Sigmoid colon (tissue), 7 donors: Measurements from ENCODE around the gene PSPH. TPM values are rescaled to one million over a fixed set of nuclear protein-coding genes. Genes with fewer than 3 reads are reported as not detected.
"Not testable (repeated sequence)": the region's sequence is repeated elsewhere in the genome, so short reads cannot be mapped to it uniquely, and the experiment has no call there.

ENCODE experiments used
- DNase-seq: peaks from one replicate; pipeline ENCODE4 v3.0.0-alpha.2; 2019
- H3K27ac ChIP-seq, 4 donors: fragments of 200-600 bp; sonication (generic); one replicate each; pipeline ENCODE4 v1.5.1; 2016 to 2019; ENCODE audit warnings: mild to moderate bottlenecking in 1 of 4
- H3K27me3 ChIP-seq, 3 donors: fragments of 200-600 bp; sonication (generic); one replicate each; pipeline ENCODE4 v1.5.1; 2019; ENCODE audit warnings: mild to moderate bottlenecking in 1 of 3
- H3K36me3 ChIP-seq, 4 donors: fragments of 200-600 bp; sonication (generic); one replicate each; pipeline ENCODE4 v1.5.1; 2016 to 2019
- H3K4me1 ChIP-seq, 4 donors: fragments of 200-600 bp; sonication (generic); one replicate each; pipeline ENCODE4 v1.5.1; 2017 to 2019
- H3K4me3 ChIP-seq, 4 donors: fragments of 200-600 bp; sonication (generic); one replicate each; pipeline ENCODE4 v1.5.1; 2017 to 2019; ENCODE audit warnings: mild to moderate bottlenecking in 2 of 4, moderate library complexity in 1 of 4
- H3K9me3 ChIP-seq, 4 donors: fragments of 200-600 bp in 3 of 4; sonication (generic) in 3 of 4; one replicate each; pipeline versions ENCODE4 v1.5.1 to v1.6.1; 2013 to 2019
- CTCF ChIP-seq, 4 experiments: fragments of 450-650 bp in 3 of 4; fragments of 200-600 bp in 1 of 4; IDR thresholded peaks; one replicate each; pipeline ENCODE4 v1.5.1; 2016 to 2019; ENCODE audit warnings: antibody characterized with exemption in 4 of 4, mild to moderate bottlenecking in 3 of 4, moderate library complexity in 2 of 4
- EP300 ChIP-seq, 4 donors: sonication (generic); formaldehyde crosslinking; IDR thresholded peaks; one replicate each; pipeline ENCODE4 v1.6.1; 2017; ENCODE audit warnings: antibody characterized with exemption in 4 of 4
- POLR2A ChIP-seq, 2 donors: fragments of 450-650 bp; IDR thresholded peaks; one replicate each; pipeline ENCODE4 v1.6.1; 2016; ENCODE audit warnings: antibody characterized with exemption in 2 of 2, mild to moderate bottlenecking in 2 of 2, moderate library complexity in 2 of 2
- POLR2AphosphoS5 ChIP-seq, 4 donors: sonication (generic); formaldehyde crosslinking; IDR thresholded peaks; one replicate each; pipeline ENCODE4 v1.6.1; 2017; ENCODE audit warnings: antibody characterized with exemption in 4 of 4
- WGBS, 2 donors: extraction: QIAGEN DNeasy Blood & Tissue Kit; methylation state at CpG; one replicate each; pipeline ENCODE4 v1.1.7; 2013; 5-methylcytosine and 5-hydroxymethylcytosine counted together
- intact Hi-C: fragments of 100-400 bp; cut with DNase I; formaldehyde crosslinking; loops from one replicate; pipeline ENCODE4 v1.15.1; 2023
- polyA plus RNA-seq, 3 donors: library from polyadenylated mRNA; stranded (reverse); fragments of 200-250 nt; gene quantifications; one replicate each; pipeline ENCODE4 v1.2.3, GENCODE V29; 2013
- total RNA-seq, 4 donors: library from RNA; depleted of rRNA; stranded (reverse); fragments of >200 nt; gene quantifications; one replicate each; pipeline ENCODE4 v1.1.0, GENCODE V29; 2016
- donor health status: healthy with polysubstance abuse.
- donor health status: Bipolar disorder and iron deficiency.
- donor health status: healthy.

Gene PSPH
- total and polyA plus RNA-seq, 7 donors: 7.2 to 18.8 (median 7.6) TPM

- H3K9me3 ChIP-seq: no peaks in the 10 kb centered on the region
- 94 to 96% methylated on average over 8 of the region's 8 CpGs for WGBS, 2 donors
- peaks cover 0 to 9% (median 4%) of the 10 kb centered on the region in 4 donors for H3K4me1 ChIP-seq
- TF ChIP-seq EP300 (IDR thresholded peaks at IDR 0.05): no peak
- no peak for TF ChIP-seq POLR2AphosphoS5 (IDR thresholded peaks at IDR 0.05)
- no peak for TF ChIP-seq POLR2A (IDR thresholded peaks at IDR 0.05)
- TF ChIP-seq CTCF (IDR thresholded peaks at IDR 0.05): no peak
- no peak for DNase-seq
- no peak overlapping the region for H3K4me3 ChIP-seq
- no peaks in the 10 kb centered on the region for H3K27me3 ChIP-seq
- intact Hi-C loops: no loop called here
- H3K36me3 ChIP-seq: peaks cover 0 to 6% (median 0%) of the 10 kb centered on the region in 4 donors
- H3K27ac ChIP-seq: no peak overlapping the region
Measured at GRCh38 chr7:56030340-56030739, 20.9 kb downstream of the PSPH start.

DNA sequence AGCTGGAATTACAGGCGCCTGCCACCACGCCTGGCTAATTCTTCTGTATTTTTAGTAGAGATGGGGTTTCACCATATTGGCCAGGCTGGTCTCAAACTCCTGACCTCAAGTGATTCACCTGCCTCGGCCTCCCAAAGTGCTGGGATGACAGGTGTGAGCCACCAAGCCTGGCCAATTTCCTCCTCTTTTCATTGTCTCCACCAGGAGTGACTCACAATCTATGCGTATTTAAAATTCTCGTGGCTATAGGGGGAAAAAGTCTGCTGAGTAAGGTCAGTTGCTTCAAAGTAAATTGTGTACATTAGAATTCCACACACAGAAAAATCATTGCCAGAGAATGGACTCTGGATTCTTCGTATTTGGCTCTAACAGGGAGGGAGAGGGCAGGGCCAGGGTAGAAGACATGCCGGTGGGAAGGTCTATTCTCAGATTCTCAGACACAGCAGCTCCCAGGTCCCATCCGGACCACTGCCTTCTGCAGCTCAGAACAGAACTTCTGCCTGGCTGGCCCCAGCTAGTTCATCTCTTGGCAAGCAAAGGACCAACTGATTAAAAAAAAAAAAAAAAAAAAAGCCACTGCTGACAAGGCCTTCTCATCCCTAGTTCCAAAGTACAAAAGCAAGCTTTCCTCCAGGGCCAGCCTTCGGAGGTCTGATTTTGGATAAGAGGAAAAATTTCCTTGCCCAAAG lies 22.2 kb downstream of the PSPH start:
- no peak overlapping the region for H3K27ac ChIP-seq
- no peak for DNase-seq
- peaks cover 0 to 9% (median 4%) of the 10 kb centered on the region in 4 donors for H3K4me1 ChIP-seq
- no peak overlapping the region for H3K4me3 ChIP-seq
- WGBS, 2 donors: 38 to 78% methylated on average over 9 of the region's 9 CpGs
- H3K36me3 ChIP-seq: peaks cover 0 to 6% (median 0%) of the 10 kb centered on the region in 4 donors
- no peaks in the 10 kb centered on the region for H3K27me3 ChIP-seq
- H3K9me3 ChIP-seq: no peaks in the 10 kb centered on the region
- TF ChIP-seq EP300 (IDR thresholded peaks at IDR 0.05) (no peak), POLR2A (IDR thresholded peaks at IDR 0.05) (no peak), CTCF (IDR thresholded peaks at IDR 0.05) (no peak), POLR2AphosphoS5 (IDR thresholded peaks at IDR 0.05) (no peak)
- intact Hi-C loops: no loop called here

GRCh38 chr7:56026538-56026937 lies 24.7 kb downstream of the PSPH start:
- 91 to 96% methylated on average over 2 of the region's 2 CpGs for WGBS, 2 donors
- no peak overlapping the region for H3K27ac ChIP-seq
- no peaks in the 10 kb centered on the region for H3K27me3 ChIP-seq
- DNase-seq: no peak
- no peaks in the 10 kb centered on the region for H3K9me3 ChIP-seq
- H3K4me1 ChIP-seq: no peaks in the 10 kb centered on the region
- H3K4me3 ChIP-seq: no peak overlapping the region
- peaks cover 0 to 6% (median 0%) of the 10 kb centered on the region in 4 donors for H3K36me3 ChIP-seq
- TF ChIP-seq EP300 (IDR thresholded peaks at IDR 0.05) (no peak), POLR2A (IDR thresholded peaks at IDR 0.05) (no peak)
- intact Hi-C loops: no loop called here

GRCh38 chr7:56023500-56023899 lies 27.7 kb downstream of the PSPH start:
- Histone ChIP-seq H3K4me3 (no peak overlapping the region), H3K27ac (no peak overlapping the region), H3K36me3 (peaks cover 0 to 24% (median 0%) of the 10 kb centered on the region in 4 donors), H3K4me1 (no peaks in the 10 kb centered on the region), H3K9me3 (no peaks in the 10 kb centered on the region), H3K27me3 (no peaks in the 10 kb centered on the region)
- intact Hi-C loops: no loop called here
- TF ChIP-seq CTCF (IDR thresholded peaks at IDR 0.05) (no peak), POLR2AphosphoS5 (IDR thresholded peaks at IDR 0.05) (no peak), POLR2A (IDR thresholded peaks at IDR 0.05) (no peak), EP300 (IDR thresholded peaks at IDR 0.05) (no peak)
- DNase-seq: no peak

- no peak for TF ChIP-seq EP300 (IDR thresholded peaks at IDR 0.05)
- no peak for TF ChIP-seq POLR2A (IDR thresholded peaks at IDR 0.05)
- no peak for TF ChIP-seq CTCF (IDR thresholded peaks at IDR 0.05)
- no peak for TF ChIP-seq POLR2AphosphoS5 (IDR thresholded peaks at IDR 0.05)
- Histone ChIP-seq H3K4me1 (no peaks in the 10 kb centered on the region), H3K9me3 (no peaks in the 10 kb centered on the region), H3K27me3 (no peaks in the 10 kb centered on the region), H3K4me3 (no peak overlapping the region), H3K27ac (no peak overlapping the region), H3K36me3 (peaks cover 0 to 29% (median 0%) of the 10 kb centered on the region in 4 donors)
- no peak for DNase-seq
- 40 to 77% methylated on average over 9 of the region's 9 CpGs for WGBS, 2 donors
- intact Hi-C loops: no loop called here
Measured at GRCh38 chr7:56019501-56019900, 31.7 kb downstream of the PSPH start.

GRCh38 chr7:56017015-56017414 lies 34.2 kb downstream of the PSPH start:
- intact Hi-C loops, H3K27ac ChIP-seq, DNase-seq, H3K4me3 ChIP-seq, H3K4me1 ChIP-seq, H3K9me3 ChIP-seq, H3K27me3 ChIP-seq: not testable (repeated sequence)
- 91 to 95% methylated on average over 3 of the region's 3 CpGs for WGBS, 2 donors
- peaks cover 0 to 32% (median 0%) of the 10 kb centered on the region in 4 donors for H3K36me3 ChIP-seq
